Measurements from ENCODE around the gene ZNF652.

ZNF652 gene

DNA sequence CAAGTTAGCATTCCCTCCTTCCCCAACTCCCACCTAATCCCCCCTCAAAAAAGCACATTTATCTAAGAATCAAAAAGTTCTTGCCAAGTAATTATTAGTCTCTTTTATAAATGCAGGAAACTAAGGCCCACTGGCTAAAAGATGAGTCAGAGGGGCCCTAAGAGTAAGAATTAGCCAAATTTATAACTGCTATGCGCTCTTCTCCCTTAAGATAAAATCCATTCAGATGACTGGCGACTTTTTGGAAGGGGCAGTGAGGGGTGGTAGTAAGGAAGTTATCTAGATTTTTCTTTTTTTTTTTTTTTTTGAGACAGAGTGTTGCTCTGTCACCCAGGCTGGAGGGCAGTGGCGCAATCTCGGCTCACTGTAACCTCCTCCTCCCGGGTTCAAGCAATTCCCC lies 17.1 kb downstream of the ZNF652 start:
- Histone ChIP-seq H3K27me3 (ENCODE audit: control insufficient read depth, insufficient read depth, low read length) (no peaks in the 10 kb centered on the region), H3K9ac (ENCODE audit: low read length) (no peak overlapping the region), H3K36me3 (ENCODE audit: control insufficient read depth, insufficient read depth, low read length) (no peaks in the 10 kb centered on the region), H3K4me3 (ENCODE audit: low read length) (no peak overlapping the region), H3K4me1 (ENCODE audit: control insufficient read depth, insufficient read depth, low read length) (peaks cover 5% of the 10 kb centered on the region), H3K9me3 (ENCODE audit: control insufficient read depth, low read length) (no peaks in the 10 kb centered on the region)

DNA sequence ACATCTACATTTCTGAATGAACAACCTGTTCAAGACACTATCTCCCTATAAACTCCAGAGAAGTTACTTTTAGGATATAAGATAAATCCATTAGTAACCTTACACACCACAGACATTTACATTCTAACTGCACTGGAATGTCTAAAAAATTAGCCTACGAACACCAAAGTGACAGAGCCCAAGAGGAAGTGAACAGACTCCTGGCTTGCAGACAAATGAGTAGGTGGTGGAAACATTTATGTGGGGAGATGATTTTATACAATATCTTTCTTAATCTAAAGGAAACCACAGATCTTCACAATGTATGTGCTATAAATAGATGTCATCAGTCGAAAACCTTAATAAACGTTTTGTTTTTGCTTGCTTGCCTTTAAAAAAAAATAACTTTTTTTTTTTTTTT lies 18.8 kb downstream of the ZNF652 start:
- peaks cover 5% of the 10 kb centered on the region for H3K4me1 ChIP-seq (ENCODE audit: control insufficient read depth, insufficient read depth, low read length)
- H3K36me3 ChIP-seq (ENCODE audit: control insufficient read depth, insufficient read depth, low read length), result no peaks in the 10 kb centered on the region
- no peak overlapping the region for H3K9ac ChIP-seq (ENCODE audit: low read length)
- no peaks in the 10 kb centered on the region for H3K27me3 ChIP-seq (ENCODE audit: control insufficient read depth, insufficient read depth, low read length)
- H3K9me3 ChIP-seq (ENCODE audit: control insufficient read depth, low read length), result no peaks in the 10 kb centered on the region
- no peak overlapping the region for H3K4me3 ChIP-seq (ENCODE audit: low read length)

- H3K9me3 ChIP-seq (ENCODE audit: control insufficient read depth, low read length), result no peaks in the 10 kb centered on the region
- H3K36me3 ChIP-seq (ENCODE audit: control insufficient read depth, insufficient read depth, low read length), result no peaks in the 10 kb centered on the region
- no peak overlapping the region for H3K4me3 ChIP-seq (ENCODE audit: low read length)
- peaks cover 5% of the 10 kb centered on the region for H3K4me1 ChIP-seq (ENCODE audit: control insufficient read depth, insufficient read depth, low read length)
- no peaks in the 10 kb centered on the region for H3K27me3 ChIP-seq (ENCODE audit: control insufficient read depth, insufficient read depth, low read length)
- H3K9ac ChIP-seq (ENCODE audit: low read length), result no peak overlapping the region
Observed at GRCh38 chr17:49342575-49342936, 19.5 kb downstream of the ZNF652 start.

GRCh38 chr17:49341356-49341755 lies 20.7 kb downstream of the ZNF652 start:
- Histone ChIP-seq H3K36me3 (ENCODE audit: control insufficient read depth, insufficient read depth, low read length) (no peaks in the 10 kb centered on the region), H3K4me1 (ENCODE audit: control insufficient read depth, insufficient read depth, low read length) (no peaks in the 10 kb centered on the region), H3K4me3 (ENCODE audit: low read length) (no peak overlapping the region), H3K27me3 (ENCODE audit: control insufficient read depth, insufficient read depth, low read length) (no peaks in the 10 kb centered on the region), H3K9ac (ENCODE audit: low read length) (no peak overlapping the region), H3K9me3 (ENCODE audit: control insufficient read depth, low read length) (no peaks in the 10 kb centered on the region)

GRCh38 chr17:49339354-49339753 lies 22.7 kb downstream of the ZNF652 start:
- no peak overlapping the region for H3K4me3 ChIP-seq (ENCODE audit: low read length)
- no peak overlapping the region for H3K9ac ChIP-seq (ENCODE audit: low read length)
- no peaks in the 10 kb centered on the region for H3K4me1 ChIP-seq (ENCODE audit: control insufficient read depth, insufficient read depth, low read length)
- no peaks in the 10 kb centered on the region for H3K9me3 ChIP-seq (ENCODE audit: control insufficient read depth, low read length)
- no peaks in the 10 kb centered on the region for H3K27me3 ChIP-seq (ENCODE audit: control insufficient read depth, insufficient read depth, low read length)
- no peaks in the 10 kb centered on the region for H3K36me3 ChIP-seq (ENCODE audit: control insufficient read depth, insufficient read depth, low read length)

DNA sequence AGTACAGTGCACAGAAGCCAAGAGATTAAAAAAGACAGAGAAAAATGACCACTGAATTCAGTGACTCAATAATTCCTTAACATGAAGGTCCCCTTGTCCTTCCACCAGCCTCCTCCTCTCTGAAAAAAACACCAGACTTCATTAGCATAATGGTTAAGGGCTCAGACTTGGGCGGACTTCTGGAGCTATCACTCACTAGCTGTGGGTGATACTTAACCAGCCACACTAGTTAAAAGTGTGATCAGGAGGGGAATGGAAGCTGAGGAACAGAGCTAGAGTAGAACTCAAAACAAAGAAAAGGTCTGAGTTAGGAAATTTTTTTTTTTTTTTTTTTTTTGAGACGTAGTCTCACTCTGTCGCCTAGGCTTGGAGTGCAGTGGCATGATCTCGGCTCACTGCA lies 23.2 kb downstream of the ZNF652 start:
- Histone ChIP-seq H3K36me3 (ENCODE audit: control insufficient read depth, insufficient read depth, low read length) (no peaks in the 10 kb centered on the region), H3K9ac (ENCODE audit: low read length) (no peak overlapping the region), H3K9me3 (ENCODE audit: control insufficient read depth, low read length) (no peaks in the 10 kb centered on the region), H3K27me3 (ENCODE audit: control insufficient read depth, insufficient read depth, low read length) (no peaks in the 10 kb centered on the region), H3K4me3 (ENCODE audit: low read length) (no peak overlapping the region), H3K4me1 (ENCODE audit: control insufficient read depth, insufficient read depth, low read length) (no peaks in the 10 kb centered on the region)

DNA sequence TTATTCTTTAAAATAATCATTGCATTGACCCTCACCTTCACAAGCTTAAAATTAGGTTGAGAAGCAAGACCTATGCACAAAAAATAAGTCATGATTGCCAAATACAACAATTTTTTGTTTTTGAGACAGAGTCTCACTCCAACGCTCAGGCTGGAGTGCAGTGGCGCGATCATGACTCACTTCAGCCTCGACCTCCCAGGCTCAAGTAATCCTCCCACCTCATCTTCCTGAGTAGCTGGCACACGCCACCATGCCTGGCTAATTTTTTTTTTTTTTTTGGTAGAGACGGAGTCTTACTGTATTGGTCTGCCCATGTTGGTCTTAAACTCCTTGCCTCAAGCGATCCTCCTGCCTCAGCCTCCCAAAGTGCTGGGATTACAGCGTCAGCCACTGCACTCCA lies 24.2 kb downstream of the ZNF652 start:
- H3K9me3 ChIP-seq (ENCODE audit: control insufficient read depth, low read length), result no peaks in the 10 kb centered on the region
- no peak overlapping the region for H3K9ac ChIP-seq (ENCODE audit: low read length)
- H3K27me3 ChIP-seq (ENCODE audit: control insufficient read depth, insufficient read depth, low read length), result no peaks in the 10 kb centered on the region
- no peaks in the 10 kb centered on the region for H3K4me1 ChIP-seq (ENCODE audit: control insufficient read depth, insufficient read depth, low read length)
- H3K4me3 ChIP-seq (ENCODE audit: low read length), result no peak overlapping the region
- H3K36me3 ChIP-seq (ENCODE audit: control insufficient read depth, insufficient read depth, low read length), result no peaks in the 10 kb centered on the region

DNA sequence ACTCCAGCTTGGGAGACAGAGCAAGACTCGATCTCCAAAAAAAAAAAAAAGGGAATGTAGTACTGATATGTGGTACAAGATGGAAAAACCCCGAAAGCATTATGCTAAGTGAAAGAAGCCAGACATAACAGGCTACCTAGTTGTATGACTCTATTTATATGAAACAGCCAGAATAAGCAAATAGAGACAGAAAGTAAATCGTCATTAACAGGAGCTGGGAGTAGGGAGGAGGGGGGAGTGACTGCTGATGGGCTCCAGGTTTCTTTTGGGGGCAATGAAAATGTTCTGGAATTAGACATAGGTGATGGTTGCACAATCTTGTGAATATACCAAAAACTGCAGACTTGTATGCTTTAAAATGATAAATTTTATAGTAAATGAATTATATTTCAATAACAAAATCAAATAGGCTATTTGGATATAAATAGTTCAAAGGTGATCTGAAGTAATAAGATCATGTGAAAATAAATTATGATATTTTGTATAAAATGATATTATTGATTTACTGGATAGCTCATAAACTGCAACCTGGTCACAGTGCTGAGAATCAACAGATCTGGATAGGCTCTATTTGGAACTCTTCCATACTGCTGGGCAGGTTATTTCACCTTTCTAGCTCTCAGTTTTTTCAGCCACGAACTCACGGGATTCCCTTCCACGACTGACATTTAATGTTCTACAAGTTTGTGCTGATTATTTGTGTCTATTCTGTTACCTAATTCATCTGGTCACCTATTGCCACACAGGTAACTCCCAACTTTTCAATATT lies 27.1 kb downstream of the ZNF652 start:
- Histone ChIP-seq H3K9ac (ENCODE audit: low read length) (no peak overlapping the region), H3K4me1 (ENCODE audit: control insufficient read depth, insufficient read depth, low read length) (peaks cover 4% of the 10 kb centered on the region), H3K27me3 (ENCODE audit: control insufficient read depth, insufficient read depth, low read length) (no peaks in the 10 kb centered on the region), H3K9me3 (ENCODE audit: control insufficient read depth, low read length) (no peaks in the 10 kb centered on the region), H3K36me3 (ENCODE audit: control insufficient read depth, insufficient read depth, low read length) (no peaks in the 10 kb centered on the region), H3K4me3 (ENCODE audit: low read length) (no peak overlapping the region)

DNA sequence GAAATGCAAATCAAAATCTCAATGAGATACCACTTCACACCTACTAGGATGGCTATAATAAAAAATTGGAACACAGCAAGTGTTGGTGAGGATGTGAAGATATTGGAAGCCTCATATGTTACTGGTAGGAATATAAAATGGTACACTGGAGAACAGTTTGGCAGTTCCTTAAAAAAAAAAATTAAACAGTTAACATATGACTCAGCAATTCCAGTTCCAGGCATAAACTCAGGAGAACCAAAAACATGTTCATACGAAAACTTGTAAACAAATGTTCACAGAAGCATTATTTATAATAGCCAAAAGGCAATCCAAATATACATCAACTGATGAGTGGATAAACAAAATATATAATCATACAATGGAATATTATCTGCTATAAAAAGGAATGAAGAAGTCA lies 28.2 kb downstream of the ZNF652 start:
- H3K9me3 ChIP-seq (ENCODE audit: control insufficient read depth, low read length), result no peaks in the 10 kb centered on the region
- H3K4me1 ChIP-seq (ENCODE audit: control insufficient read depth, insufficient read depth, low read length), result peaks cover 11% of the 10 kb centered on the region
- H3K4me3 ChIP-seq (ENCODE audit: low read length), result no peak overlapping the region
- no peak overlapping the region for H3K9ac ChIP-seq (ENCODE audit: low read length)
- no peaks in the 10 kb centered on the region for H3K27me3 ChIP-seq (ENCODE audit: control insufficient read depth, insufficient read depth, low read length)
- H3K36me3 ChIP-seq (ENCODE audit: control insufficient read depth, insufficient read depth, low read length), result no peaks in the 10 kb centered on the region

DNA sequence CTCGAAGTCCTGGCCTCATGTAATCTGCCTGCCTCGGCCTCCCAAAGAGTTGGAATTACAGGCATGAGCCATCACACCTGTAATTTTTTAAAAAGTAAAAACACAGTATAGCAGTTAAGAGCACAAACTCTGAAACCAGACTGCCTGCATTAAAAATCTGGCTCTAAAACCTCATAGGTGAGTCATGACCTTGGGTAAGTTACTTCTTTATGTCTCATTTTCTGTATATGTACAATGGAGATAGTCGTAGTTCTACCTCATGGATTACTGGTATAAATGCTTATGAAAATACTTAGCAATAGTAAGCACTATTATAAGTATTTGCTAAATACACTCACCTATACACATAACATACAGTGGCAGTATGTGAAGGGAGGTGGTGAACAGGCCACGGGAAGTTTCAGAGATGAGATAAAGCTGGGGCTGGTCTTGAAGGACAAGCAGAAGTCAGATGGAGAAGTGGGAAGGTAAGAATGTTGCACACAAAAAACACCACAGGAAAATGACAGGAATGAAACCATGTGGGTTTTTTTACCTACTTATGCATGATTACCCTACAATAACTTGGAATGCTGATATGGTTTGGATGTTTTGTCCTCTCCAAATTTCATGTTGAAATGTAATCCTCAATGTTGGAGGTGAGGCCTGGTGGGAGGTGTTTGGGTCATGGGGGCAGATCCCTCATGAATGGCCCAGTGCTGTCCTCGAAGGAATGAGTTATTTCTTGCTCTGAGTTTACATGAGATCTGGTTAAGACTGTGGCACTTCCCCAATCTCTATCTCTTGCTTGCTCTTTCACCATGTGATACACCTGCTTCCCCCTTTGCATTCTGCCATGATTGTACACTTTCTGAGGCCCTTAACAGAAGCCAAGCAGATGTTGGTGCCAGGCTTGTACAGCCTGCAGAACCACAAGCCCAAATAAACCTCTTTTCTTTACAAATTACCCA lies 33.9 kb downstream of the ZNF652 start:
- Histone ChIP-seq H3K9ac (ENCODE audit: low read length) (no peak overlapping the region), H3K36me3 (ENCODE audit: control insufficient read depth, insufficient read depth, low read length) (no peaks in the 10 kb centered on the region), H3K4me3 (ENCODE audit: low read length) (no peak overlapping the region), H3K27me3 (ENCODE audit: control insufficient read depth, insufficient read depth, low read length) (no peaks in the 10 kb centered on the region), H3K9me3 (ENCODE audit: control insufficient read depth, low read length) (no peaks in the 10 kb centered on the region), H3K4me1 (ENCODE audit: control insufficient read depth, insufficient read depth, low read length) (peaks cover 17% of the 10 kb centered on the region)

DNA sequence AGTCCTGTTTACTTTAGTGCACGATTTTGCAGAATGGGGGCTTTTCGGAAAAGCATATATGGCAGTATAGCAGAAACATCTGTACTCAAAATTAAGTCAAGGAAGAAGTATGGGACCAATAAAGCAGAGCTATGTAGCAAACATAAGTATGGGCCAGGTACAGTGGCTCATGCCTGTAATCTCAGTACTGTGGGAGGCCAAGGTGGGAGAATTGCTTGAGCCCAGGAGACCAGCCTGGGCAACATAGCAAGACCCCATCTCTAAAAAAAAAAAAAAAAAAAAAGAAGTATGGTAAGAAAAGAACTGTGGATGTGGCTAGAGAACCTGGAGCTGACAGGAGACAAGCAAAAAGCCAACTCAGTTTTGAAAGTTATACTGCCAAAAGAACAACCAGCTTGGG lies 36.1 kb downstream of the ZNF652 start:
- Histone ChIP-seq H3K4me3 (ENCODE audit: low read length) (no peak overlapping the region), H3K27me3 (ENCODE audit: control insufficient read depth, insufficient read depth, low read length) (no peaks in the 10 kb centered on the region), H3K9me3 (ENCODE audit: control insufficient read depth, low read length) (no peaks in the 10 kb centered on the region), H3K9ac (ENCODE audit: low read length) (no peak overlapping the region), H3K36me3 (ENCODE audit: control insufficient read depth, insufficient read depth, low read length) (no peaks in the 10 kb centered on the region), H3K4me1 (ENCODE audit: control insufficient read depth, insufficient read depth, low read length) (peaks cover 17% of the 10 kb centered on the region)

GRCh38 chr17:49318435-49318965 lies 43.5 kb downstream of the ZNF652 start:
- no peaks in the 10 kb centered on the region for H3K4me1 ChIP-seq (ENCODE audit: control insufficient read depth, insufficient read depth, low read length)
- H3K36me3 ChIP-seq (ENCODE audit: control insufficient read depth, insufficient read depth, low read length), result no peaks in the 10 kb centered on the region
- H3K9me3 ChIP-seq (ENCODE audit: control insufficient read depth, low read length), result no peaks in the 10 kb centered on the region
- no peak overlapping the region for H3K9ac ChIP-seq (ENCODE audit: low read length)
- H3K27me3 ChIP-seq (ENCODE audit: control insufficient read depth, insufficient read depth, low read length), result no peaks in the 10 kb centered on the region
- H3K4me3 ChIP-seq (ENCODE audit: low read length), result no peak overlapping the region
